Inflammatory macrophage treated with lipopolysaccharide for 4 hours (primary cell): ENCODE measurements around the gene SLC32A1.

Experiments used
- DNase-seq: peaks from one replicate; pipeline ENCODE4 v3.0.0-alpha.2; 2020

The SLC32A1 gene

GRCh38 chr20:38755324-38755910 is 31.1 kb downstream of the SLC32A1 start:
- no peak for DNase-seq

DNA sequence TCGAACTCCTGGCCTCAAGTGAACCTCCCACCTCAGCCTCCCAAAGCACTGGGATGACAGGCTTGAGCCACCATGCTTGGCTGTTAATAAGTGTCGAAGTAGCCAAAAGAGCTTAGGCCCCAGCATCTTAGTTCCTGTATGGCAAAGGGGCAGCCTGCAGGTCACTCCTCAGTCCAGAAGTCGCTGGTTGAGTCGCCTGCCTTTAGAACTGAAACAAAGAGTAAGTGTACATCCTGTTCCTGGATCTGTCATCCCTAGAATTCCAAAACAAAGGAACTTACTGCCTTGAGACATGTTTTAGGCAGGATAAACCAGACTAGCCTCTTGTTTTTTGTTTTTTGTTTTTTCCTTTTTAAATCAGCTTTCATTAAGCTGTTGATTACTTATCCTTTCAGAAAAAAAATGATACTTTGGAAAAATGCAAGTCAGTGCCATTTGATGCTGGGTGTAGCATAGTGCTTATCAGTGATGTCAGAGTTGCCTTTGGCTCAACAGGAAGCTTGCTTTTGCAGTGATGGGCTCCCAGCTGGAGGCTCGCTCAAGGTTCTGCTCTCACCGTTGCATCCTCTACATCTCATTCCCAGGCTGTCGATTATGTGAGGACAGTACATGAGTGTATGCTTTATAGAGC is 33.0 kb downstream of the SLC32A1 start:
- DNase-seq = no peak

- DNase-seq = no peak
Observed at GRCh38 chr20:38759106-38759505, 34.8 kb downstream of the SLC32A1 start.

- DNase-seq = no peak
Observed at GRCh38 chr20:38760978-38761377, 36.7 kb downstream of the SLC32A1 start.

DNA sequence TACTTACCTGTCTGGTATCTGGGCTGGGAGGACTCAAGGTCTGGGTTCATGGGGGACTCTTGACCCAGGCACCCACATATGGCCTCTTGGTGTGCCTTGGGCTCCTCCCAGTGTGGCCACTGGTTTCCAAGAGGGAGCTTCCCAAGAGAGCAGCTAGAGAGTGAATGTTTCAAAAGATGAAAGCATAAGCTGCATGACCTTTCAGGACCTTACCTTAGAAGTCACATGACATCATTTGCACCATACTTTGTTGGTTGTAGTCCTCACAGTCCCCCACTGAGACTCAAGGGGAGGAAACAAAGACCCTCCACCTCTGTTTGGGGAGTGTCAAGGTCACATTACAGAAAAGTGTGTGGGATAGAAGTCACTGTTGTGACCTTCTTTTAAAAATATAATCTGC is 37.9 kb downstream of the SLC32A1 start:
- no peak for DNase-seq

GRCh38 chr20:38763616-38764015 is 39.3 kb downstream of the SLC32A1 start:
- DNase-seq = no peak

- peak; percentile 58 for DNase-seq
Observed at GRCh38 chr20:38764567-38765318, 40.5 kb downstream of the SLC32A1 start.

GRCh38 chr20:38766071-38766470 is 41.8 kb downstream of the SLC32A1 start:
- no peak for DNase-seq

DNA sequence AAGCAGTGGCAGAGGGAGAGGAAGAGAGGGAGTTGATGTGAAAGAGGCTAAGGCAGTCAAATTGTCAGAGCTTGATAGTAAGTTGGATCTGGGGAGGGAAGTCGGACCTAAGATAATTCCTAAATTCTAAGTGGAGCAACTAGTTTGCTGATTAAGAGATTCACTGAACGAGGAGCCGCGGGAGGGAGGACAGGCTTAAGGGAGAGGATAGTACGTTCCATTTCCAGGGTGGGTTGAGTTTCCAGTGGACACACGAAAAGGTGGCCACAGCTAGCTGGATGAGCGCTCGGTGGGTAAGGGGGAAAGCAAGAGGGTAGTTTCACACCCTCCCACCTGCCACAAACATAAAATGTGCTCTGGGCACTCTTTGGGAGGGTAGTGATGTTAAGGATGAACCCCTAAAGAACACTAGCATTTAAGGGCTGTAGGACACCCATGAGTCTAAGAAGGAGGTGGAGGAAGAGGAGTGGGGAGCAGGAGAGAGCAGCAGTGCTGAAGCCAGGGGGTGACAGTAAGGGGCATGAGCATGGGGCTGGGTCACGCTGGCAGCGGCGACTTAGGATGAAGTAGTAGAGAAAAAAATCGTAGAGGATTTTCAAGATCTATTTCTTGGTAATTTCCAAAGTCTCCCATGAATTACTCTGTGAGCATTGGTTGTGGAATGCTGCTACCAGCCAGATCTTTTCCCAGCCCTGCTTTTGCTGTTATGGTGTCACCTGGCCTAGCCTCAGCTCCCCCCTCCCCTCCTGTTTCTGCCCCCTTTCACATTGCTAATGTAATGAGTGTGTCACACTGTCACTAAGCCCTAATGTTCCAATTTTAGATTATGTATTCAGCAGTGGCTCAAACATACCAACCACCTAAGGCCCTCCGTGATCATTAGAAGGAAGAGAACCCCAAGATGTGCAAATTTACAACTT is 45.4 kb downstream of the SLC32A1 start:
- DNase-seq = no peak

- no peak for DNase-seq
Observed at GRCh38 chr20:38770546-38770945, 46.3 kb downstream of the SLC32A1 start.

- no peak for DNase-seq
Observed at GRCh38 chr20:38770970-38771369, 46.7 kb downstream of the SLC32A1 start.

DNA sequence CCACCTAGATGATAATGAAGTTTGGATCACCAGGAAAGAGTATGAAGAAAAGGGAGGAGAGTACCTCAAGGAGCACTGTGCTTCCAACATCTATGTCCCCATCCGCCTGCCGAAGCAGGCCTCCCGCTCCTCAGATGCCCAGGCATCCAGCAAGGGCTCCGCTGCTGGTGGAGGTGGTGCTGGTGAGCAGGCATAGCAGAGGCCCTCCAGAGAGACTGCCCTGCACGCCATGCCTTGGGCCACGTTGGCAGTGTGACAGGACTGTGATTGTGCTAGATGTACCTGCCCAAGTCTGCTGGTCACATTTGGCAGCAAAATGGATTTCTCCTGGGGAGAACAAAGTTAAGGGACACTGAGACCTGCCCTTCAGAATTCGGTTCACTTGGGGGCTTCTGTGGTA is 47.3 kb downstream of the SLC32A1 start:
- DNase-seq = no peak

DNA sequence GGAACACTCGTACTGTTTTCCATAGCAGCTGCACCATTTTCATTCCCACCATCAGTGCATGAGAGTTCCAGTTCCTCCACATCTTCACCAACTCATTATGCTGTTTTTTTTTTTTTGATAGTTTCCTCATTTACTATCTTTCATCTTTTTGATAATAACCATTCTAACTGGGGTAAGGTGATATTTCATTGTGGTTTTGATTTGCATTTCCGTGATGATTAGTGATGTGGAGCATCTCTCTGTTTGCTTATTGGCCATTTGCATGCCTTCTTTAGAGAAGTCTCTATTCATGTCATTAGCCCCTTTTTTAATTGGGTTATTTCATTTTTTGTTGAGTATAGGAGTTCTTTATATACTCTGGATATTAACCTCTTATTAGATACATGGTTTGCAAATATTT is 49.9 kb downstream of the SLC32A1 start:
- DNase-seq = no peak

GRCh38 chr20:38776363-38776762 is 52.1 kb downstream of the SLC32A1 start:
- DNase-seq = no peak
